BE2C (cell line): Measurements from ENCODE around the gene RMND1. TPM values are rescaled to one million over a fixed set of nuclear protein-coding genes. Genes with fewer than 3 reads are reported as not detected.

Experiments used
- DNase-seq: peaks from one replicate; pipeline ENCODE4 v3.0.0-alpha.2; 2020
- H3K27me3 ChIP-seq: fragments of 250-450 bp; sonication (Bioruptor Pico); 2 replicates; pipeline ENCODE4 v1.5.1; 2020; ENCODE audit warnings: mild to moderate bottlenecking
- H3K36me3 ChIP-seq: fragments of 250-450 bp; sonication (Bioruptor Pico); 2 replicates; pipeline ENCODE4 v1.5.1; 2020; ENCODE audit warnings: mild to moderate bottlenecking
- H3K4me1 ChIP-seq: fragments of 250-450 bp; sonication (Bioruptor Pico); 2 replicates; pipeline ENCODE4 v1.5.1; 2020
- H3K4me3 ChIP-seq: 2 replicates; pipeline ENCODE4 v1.5.1; 2011; ENCODE audit warnings: low read depth, low read length
- H3K9me3 ChIP-seq: fragments of 250-450 bp; sonication (Bioruptor Pico); 2 replicates; pipeline ENCODE4 v1.5.1; 2020
- polyA plus RNA-seq: library from polyadenylated mRNA; unstranded; fragments of >200 nt; gene quantifications from one replicate; pipeline ENCODE4 v1.2.1, GENCODE V29; 2012; ENCODE audit warnings: low read depth, missing spikeins; ENCODE audit not compliant: insufficient read length, insufficient read depth
- TF ChIP-seq, protein P1 (sequence below): IDR thresholded peaks from 2 replicates; pipeline ENCODE4 v1.5.1; 2012; ENCODE audit warnings: mild to moderate bottlenecking, low read depth, low read length

The RMND1 gene, protein sequence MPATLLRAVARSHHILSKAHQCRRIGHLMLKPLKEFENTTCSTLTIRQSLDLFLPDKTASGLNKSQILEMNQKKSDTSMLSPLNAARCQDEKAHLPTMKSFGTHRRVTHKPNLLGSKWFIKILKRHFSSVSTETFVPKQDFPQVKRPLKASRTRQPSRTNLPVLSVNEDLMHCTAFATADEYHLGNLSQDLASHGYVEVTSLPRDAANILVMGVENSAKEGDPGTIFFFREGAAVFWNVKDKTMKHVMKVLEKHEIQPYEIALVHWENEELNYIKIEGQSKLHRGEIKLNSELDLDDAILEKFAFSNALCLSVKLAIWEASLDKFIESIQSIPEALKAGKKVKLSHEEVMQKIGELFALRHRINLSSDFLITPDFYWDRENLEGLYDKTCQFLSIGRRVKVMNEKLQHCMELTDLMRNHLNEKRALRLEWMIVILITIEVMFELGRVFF
- polyA plus RNA-seq: 10.5 TPM

DNA sequence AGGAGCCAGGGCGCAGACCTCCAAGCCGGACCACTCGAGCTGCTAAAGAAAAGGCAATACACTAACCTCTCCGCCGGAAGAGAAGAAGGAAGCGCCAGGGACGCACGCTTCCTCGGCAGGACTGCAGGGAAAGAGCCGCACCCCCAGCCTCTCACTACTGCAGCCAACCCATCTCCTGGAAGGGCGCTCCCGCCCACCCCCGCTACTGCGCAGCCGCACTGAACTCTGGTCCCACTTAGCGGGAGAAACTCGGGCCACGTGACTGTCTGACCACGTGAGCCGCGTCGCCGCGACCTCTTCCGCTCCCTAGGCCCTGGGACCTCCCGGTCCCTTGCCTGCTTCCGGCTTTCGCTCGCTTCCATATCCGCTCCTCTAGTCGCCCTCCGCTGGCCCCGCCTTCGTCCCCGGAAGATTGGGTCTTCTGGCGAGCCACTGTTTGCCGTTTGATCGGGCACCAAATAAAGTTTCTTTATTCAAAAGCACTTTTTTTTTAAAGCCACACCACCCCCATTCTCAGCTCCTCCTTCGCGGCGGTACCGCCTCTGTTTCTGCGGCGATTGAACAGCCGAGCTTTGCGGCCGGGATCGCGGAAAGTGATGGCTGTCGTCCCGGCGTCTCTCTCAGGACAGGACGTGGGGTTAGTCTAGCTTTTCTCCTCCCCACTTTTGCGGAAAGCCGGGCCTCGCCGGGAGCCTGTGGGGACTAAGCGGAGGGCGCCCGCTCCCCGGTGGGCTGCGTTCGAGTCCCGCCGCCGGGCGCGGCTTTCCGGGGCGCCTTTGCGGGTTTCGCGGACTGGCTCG lies at the start of gene RMND1:
TSS of gene RMND1 (minus strand) at position 177 of the 800 bp plus-strand sequence. CDS start 6,315 bp downstream, outside the sequence.
- TF ChIP-seq, protein P1, sequence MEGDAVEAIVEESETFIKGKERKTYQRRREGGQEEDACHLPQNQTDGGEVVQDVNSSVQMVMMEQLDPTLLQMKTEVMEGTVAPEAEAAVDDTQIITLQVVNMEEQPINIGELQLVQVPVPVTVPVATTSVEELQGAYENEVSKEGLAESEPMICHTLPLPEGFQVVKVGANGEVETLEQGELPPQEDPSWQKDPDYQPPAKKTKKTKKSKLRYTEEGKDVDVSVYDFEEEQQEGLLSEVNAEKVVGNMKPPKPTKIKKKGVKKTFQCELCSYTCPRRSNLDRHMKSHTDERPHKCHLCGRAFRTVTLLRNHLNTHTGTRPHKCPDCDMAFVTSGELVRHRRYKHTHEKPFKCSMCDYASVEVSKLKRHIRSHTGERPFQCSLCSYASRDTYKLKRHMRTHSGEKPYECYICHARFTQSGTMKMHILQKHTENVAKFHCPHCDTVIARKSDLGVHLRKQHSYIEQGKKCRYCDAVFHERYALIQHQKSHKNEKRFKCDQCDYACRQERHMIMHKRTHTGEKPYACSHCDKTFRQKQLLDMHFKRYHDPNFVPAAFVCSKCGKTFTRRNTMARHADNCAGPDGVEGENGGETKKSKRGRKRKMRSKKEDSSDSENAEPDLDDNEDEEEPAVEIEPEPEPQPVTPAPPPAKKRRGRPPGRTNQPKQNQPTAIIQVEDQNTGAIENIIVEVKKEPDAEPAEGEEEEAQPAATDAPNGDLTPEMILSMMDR: no peak

DNA sequence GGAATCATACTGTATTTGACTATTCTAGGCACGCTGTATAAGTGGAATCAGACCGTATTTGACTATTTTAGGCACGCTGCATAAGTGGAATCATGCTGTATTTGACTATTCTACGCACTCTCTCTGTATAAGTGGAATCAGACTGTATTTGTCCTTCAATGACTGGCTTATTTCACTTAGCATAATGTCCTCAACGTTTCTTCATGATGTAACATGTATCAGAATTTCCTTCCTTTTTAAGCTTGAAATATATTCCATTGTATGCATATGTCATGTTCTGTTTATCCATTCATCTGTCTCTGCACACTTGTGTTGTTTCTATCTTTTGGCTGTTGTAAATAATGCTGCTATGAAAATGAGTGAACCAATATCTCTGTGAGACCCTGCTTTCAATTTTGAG lies 47.6 kb upstream of the RMND1 start:
- DNase-seq: no peak
- Histone ChIP-seq H3K27me3 (peaks cover 30% of the 10 kb centered on the region), H3K4me1 (no peaks in the 10 kb centered on the region), H3K4me3 (no peak overlapping the region), H3K36me3 (no peaks in the 10 kb centered on the region), H3K9me3 (no peaks in the 10 kb centered on the region)
- TF ChIP-seq, protein P1: no peak

More for the DNA sequence above, at the start of gene RMND1:
- Histone ChIP-seq H3K9me3 (no peaks in the 10 kb centered on the region), H3K4me3 (peak within 1 kb of the TSS; percentile 98), H3K4me1 (peaks cover 6% of the 10 kb centered on the region), H3K36me3 (0 out of 2 replicates have a peak, but pooled peaks cover 3% of the 10 kb centered on the region), H3K27me3 (no peaks in the 10 kb centered on the region)
- DNase-seq: peak; percentile 99

DNA sequence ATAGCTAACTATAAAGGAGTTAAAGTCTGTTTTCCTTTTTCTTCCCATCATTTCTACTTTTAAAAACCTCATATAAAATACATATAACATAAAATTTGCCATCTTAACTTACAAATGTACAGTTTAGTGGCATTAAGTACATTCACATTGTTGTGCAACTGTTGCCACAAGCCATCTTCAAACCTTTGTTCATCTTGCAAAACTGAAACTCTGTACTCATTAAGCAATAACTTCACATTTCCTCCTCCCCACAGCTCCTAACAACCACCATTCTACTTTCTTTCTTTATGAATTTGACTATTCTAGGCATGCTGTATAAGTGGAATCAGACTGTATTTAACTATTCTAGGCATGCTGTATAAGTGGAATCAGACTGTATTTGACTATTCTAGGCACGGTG lies 46.4 kb upstream of the RMND1 start:
- Histone ChIP-seq H3K4me1 (no peaks in the 10 kb centered on the region), H3K4me3 (no peak overlapping the region), H3K36me3 (no peaks in the 10 kb centered on the region), H3K9me3 (no peaks in the 10 kb centered on the region), H3K27me3 (peaks cover 42% of the 10 kb centered on the region)
- no peak for DNase-seq
- TF ChIP-seq, protein P1: no peak

DNA sequence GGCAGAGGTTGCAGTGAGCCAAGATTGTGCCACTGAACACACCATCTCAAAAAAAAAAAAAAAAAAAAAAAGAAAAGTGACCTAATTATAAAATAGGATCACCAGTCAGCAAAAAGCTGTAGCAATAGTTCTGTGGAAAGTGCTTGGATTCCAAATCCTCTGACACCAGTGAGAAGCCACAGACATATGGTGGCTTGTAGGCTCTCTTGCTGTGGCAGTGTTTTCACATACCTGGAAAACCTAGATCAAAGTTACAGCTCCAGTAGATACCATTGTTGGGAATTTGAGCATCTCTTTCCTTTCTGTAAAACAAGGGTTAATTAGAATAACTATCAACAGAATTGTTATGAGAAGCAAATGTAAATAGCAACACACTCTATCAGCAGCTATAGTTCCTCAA lies 46.0 kb upstream of the RMND1 start:
- Histone ChIP-seq H3K36me3 (no peaks in the 10 kb centered on the region), H3K4me3 (no peak overlapping the region), H3K4me1 (no peaks in the 10 kb centered on the region), H3K9me3 (no peaks in the 10 kb centered on the region), H3K27me3 (peaks cover 46% of the 10 kb centered on the region)
- TF ChIP-seq, protein P1: no peak
- DNase-seq: no peak

DNA sequence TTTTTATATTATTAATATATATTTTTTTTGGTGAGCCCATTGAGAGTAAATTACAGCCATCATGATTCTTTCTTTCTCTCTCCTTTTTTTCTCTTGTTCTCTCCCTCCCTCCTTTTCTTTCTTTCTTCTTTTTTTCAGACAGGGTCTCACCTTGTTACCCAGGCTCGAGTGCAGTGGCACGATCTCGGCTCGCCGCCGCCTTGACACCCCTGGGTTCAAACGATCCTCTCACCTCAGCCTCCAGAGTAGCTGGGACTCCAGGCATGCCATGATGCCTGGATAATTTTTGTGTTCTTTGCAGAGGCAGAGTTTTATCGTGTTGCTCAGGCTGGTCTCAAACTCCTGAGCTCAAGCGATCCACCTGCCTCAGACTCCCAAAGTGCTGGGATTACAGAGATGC lies 43.5 kb upstream of the RMND1 start:
- Histone ChIP-seq H3K4me1 (no peaks in the 10 kb centered on the region), H3K27me3 (peaks cover 67% of the 10 kb centered on the region), H3K4me3 (no peak overlapping the region), H3K36me3 (no peaks in the 10 kb centered on the region), H3K9me3 (no peaks in the 10 kb centered on the region)
- no peak for DNase-seq
- TF ChIP-seq, protein P1: no peak
